ENCODE results near the gene IRAK1.
A peak's percentile ranks its signal among the peaks of the same experiment; 100 is the strongest.

The IRAK1 gene

GRCh38 chrX:153972368-153973126 is 47.2 kb downstream of the IRAK1 start, which contains the start of gene TMEM187:
Gene TMEM187, plus strand, starts transcription at chrX:153972754. Its CDS starts 9,309 bp downstream, at chrX:153982063.
- no peak for TF ChIP-seq CTCF (IDR thresholded peaks at IDR 0.05; ENCODE audit: low read depth, low read length)
- peak; percentile 55 for DNase-seq (ENCODE audit: extremely low read depth, low read depth)

- DNase-seq (ENCODE audit: extremely low read depth, low read depth): peak; percentile 77
- no peak for TF ChIP-seq CTCF (IDR thresholded peaks at IDR 0.05; ENCODE audit: low read depth, low read length)
Measured at GRCh38 chrX:153971450-153972367, 48.0 kb downstream of the IRAK1 start, which contains the start of gene HCFC1. Gene HCFC1, minus strand, starts transcription at chrX:153971818. Its CDS starts 978 bp downstream, at chrX:153970840.

- no peak for TF ChIP-seq CTCF (IDR thresholded peaks at IDR 0.05; ENCODE audit: low read depth, low read length)
- peak; percentile 77 for DNase-seq (ENCODE audit: extremely low read depth, low read depth)
Measured at GRCh38 chrX:153971124-153971449, 48.6 kb downstream of the IRAK1 start.

- peak; percentile 63 for DNase-seq (ENCODE audit: extremely low read depth, low read depth)
- no peak for TF ChIP-seq CTCF (IDR thresholded peaks at IDR 0.05; ENCODE audit: low read depth, low read length)
Measured at GRCh38 chrX:153970357-153971123, 49.2 kb downstream of the IRAK1 start.

GRCh38 chrX:153969904-153970356 is 49.8 kb downstream of the IRAK1 start:
- DNase-seq (ENCODE audit: extremely low read depth, low read depth): no peak
- TF ChIP-seq CTCF (IDR thresholded peaks at IDR 0.05; ENCODE audit: low read depth, low read length): no peak

- TF ChIP-seq CTCF (IDR thresholded peaks at IDR 0.05; ENCODE audit: low read depth, low read length): no peak
- DNase-seq (ENCODE audit: extremely low read depth, low read depth): no peak
Measured at GRCh38 chrX:153969125-153969903, 50.4 kb downstream of the IRAK1 start.
